OCI-LY3 (cell line): ENCODE measurements around the gene TRA2B.

ENCODE experiments used
- H2AFZ ChIP-seq: fragments of 200-600, 300-600 bp; shearing (Covaris generic); 2 replicates; pipeline ENCODE4 v1.6.0; 2014; ENCODE audit warnings: antibody characterized with exemption, low read depth, low read length
- H3K27ac ChIP-seq: fragments of 200-600, 300-600 bp; sonication (generic); 2 replicates; pipeline ENCODE4 v1.5.1; 2014; ENCODE audit warnings: mild to moderate bottlenecking, low read length, moderate library complexity, mixed read lengths
- H3K27me3 ChIP-seq: fragments of 200-600, 300-600 bp; sonication (generic); 2 replicates; pipeline ENCODE4 v1.6.1; 2014; ENCODE audit warnings: low read depth, low read length, mixed read lengths
- H3K36me3 ChIP-seq: fragments of 200-600, 300-600 bp; sonication (generic); replicated peaks from 2 replicates; pipeline ENCODE3; 2014; ENCODE audit warnings: low read depth, low read length, mixed read lengths
- H3K4me1 ChIP-seq: fragments of 300-600, 200-600 bp; sonication (generic); 2 replicates; pipeline ENCODE4 v1.6.1; 2014; ENCODE audit warnings: low read length, mixed read lengths
- H3K4me2 ChIP-seq: fragments of 200-600, 300-600 bp; sonication (generic); 2 replicates; pipeline ENCODE4 v1.6.1; 2014; ENCODE audit warnings: low read length, mixed read lengths
- H3K4me3 ChIP-seq: fragments of 300-600, 200-600 bp; sonication (generic); 2 replicates; pipeline ENCODE4 v1.5.1; 2014; ENCODE audit warnings: antibody characterized with exemption, mild to moderate bottlenecking, low read length, moderate library complexity
- H3K79me2 ChIP-seq: fragments of 300-600, 200-600 bp; shearing (Covaris generic); 2 replicates; pipeline ENCODE4 v1.6.1; 2014; ENCODE audit warnings: mild to moderate bottlenecking, low read length, mixed read lengths
- H3K9ac ChIP-seq: fragments of 300-600, 200-600 bp; shearing (Covaris generic); 2 replicates; pipeline ENCODE4 v1.6.0; 2014; ENCODE audit warnings: mild to moderate bottlenecking, low read length, moderate library complexity
- H3K9me3 ChIP-seq: fragments of 200-600, 300-600 bp; shearing (Covaris generic); 2 replicates; pipeline ENCODE4 v1.6.1; 2014; ENCODE audit warnings: low read length, mixed read lengths; ENCODE audit not compliant: insufficient read depth
- H4K20me1 ChIP-seq: fragments of 200-600, 300-600 bp; sonication (generic); 2 replicates; pipeline ENCODE4 v1.6.1; 2016; ENCODE audit warnings: low read length, mixed read lengths; ENCODE audit not compliant: insufficient read depth
- CTCF ChIP-seq: fragments of 200-600, 300-600 bp; sonication (generic); IDR thresholded peaks from 2 replicates; pipeline ENCODE4 v1.5.1; 2014; ENCODE audit warnings: antibody characterized with exemption, low read length, low read depth
- EZH2phosphoT487 ChIP-seq: fragments of 200-600 bp; shearing (Covaris generic); IDR thresholded peaks from 2 replicates; pipeline ENCODE4 v1.6.1; 2018; ENCODE audit warnings: antibody characterized with exemption, mixed run types, low read depth

TRA2B gene

GRCh38 chr3:185968168-185968567, 30.4 kb upstream of the TRA2B start:
- no peak overlapping the region for H3K27ac ChIP-seq
- no peaks in the 10 kb centered on the region for H4K20me1 ChIP-seq
- no peak overlapping the region for H3K4me3 ChIP-seq
- no peaks in the 10 kb centered on the region for H3K36me3 ChIP-seq
- H3K27me3 ChIP-seq = no peaks in the 10 kb centered on the region
- H3K4me1 ChIP-seq = no peaks in the 10 kb centered on the region
- H3K9me3 ChIP-seq = no peaks in the 10 kb centered on the region
- H3K4me2 ChIP-seq = no peak overlapping the region
- TF ChIP-seq CTCF (no peak), EZH2phosphoT487 (no peak)
- no peak overlapping the region for H2AFZ ChIP-seq
- H3K79me2 ChIP-seq = no peaks in the 10 kb centered on the region
- no peak overlapping the region for H3K9ac ChIP-seq

DNA sequence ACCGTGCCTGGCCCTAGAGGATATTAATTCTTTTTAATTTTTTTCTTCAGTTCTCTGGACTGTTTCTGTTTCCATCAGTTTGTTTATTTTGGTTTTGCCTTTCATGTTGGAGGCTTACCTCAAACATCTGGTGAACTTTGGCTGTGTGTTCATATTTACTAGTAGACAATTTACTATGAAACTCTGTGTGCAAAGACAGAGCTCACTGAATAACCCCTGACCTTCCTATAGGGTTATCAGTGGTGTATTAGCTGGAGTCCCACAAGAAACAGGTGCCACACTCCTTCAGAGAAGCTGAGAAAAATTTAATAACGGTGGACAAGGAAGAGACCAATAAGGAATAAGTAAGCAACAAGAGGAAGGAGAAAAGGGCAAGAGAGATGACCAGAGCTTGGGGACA, 28.8 kb upstream of the TRA2B start:
- H3K36me3 ChIP-seq = no peaks in the 10 kb centered on the region
- no peaks in the 10 kb centered on the region for H4K20me1 ChIP-seq
- no peak overlapping the region for H3K27ac ChIP-seq
- no peaks in the 10 kb centered on the region for H3K4me1 ChIP-seq
- H3K4me2 ChIP-seq = no peak overlapping the region
- TF ChIP-seq CTCF (no peak), EZH2phosphoT487 (no peak)
- no peak overlapping the region for H3K9ac ChIP-seq
- no peak overlapping the region for H2AFZ ChIP-seq
- H3K4me3 ChIP-seq = no peak overlapping the region
- H3K9me3 ChIP-seq = no peaks in the 10 kb centered on the region
- H3K27me3 ChIP-seq = peaks cover 3% of the 10 kb centered on the region; the same call in 1 of the 2 replicates
- H3K79me2 ChIP-seq = no peaks in the 10 kb centered on the region

DNA sequence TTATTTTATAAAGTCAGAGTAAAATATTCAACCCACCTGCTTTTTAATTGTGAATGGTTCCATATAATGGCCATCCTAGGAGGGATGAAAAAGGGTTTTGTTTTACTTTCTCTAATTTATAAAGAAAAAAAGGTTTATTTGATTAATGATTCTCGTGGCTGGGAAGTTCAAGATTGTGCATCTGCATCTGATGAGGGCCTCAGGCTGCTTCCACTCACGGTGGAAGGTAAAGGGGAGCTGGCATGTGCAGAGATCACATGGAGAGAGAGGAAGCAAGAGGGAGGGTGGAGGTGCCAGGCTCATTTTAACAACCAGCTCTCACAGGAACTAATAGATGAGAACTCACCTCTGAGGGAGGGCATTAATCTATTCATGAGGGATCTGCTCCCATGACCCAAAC, 27.7 kb upstream of the TRA2B start:
- Histone ChIP-seq H3K79me2 (no peaks in the 10 kb centered on the region), H3K4me2 (no peak overlapping the region), H3K27me3 (peaks cover 3% of the 10 kb centered on the region; the same call in 1 of the 2 replicates), H3K27ac (no peak overlapping the region), H4K20me1 (no peaks in the 10 kb centered on the region), H3K9me3 (no peaks in the 10 kb centered on the region), H2AFZ (no peak overlapping the region), H3K36me3 (no peaks in the 10 kb centered on the region), H3K4me3 (no peak overlapping the region), H3K4me1 (no peaks in the 10 kb centered on the region), H3K9ac (no peak overlapping the region)
- TF ChIP-seq CTCF (no peak), EZH2phosphoT487 (no peak)

- Histone ChIP-seq H3K36me3 (no peaks in the 10 kb centered on the region), H2AFZ (no peak overlapping the region), H3K27ac (no peak overlapping the region), H4K20me1 (no peaks in the 10 kb centered on the region), H3K79me2 (no peaks in the 10 kb centered on the region), H3K9ac (no peak overlapping the region), H3K9me3 (no peaks in the 10 kb centered on the region), H3K27me3 (peaks cover 3% of the 10 kb centered on the region; the same call in 1 of the 2 replicates), H3K4me2 (no peak overlapping the region), H3K4me3 (no peak overlapping the region), H3K4me1 (no peaks in the 10 kb centered on the region)
- TF ChIP-seq EZH2phosphoT487 (no peak), CTCF (no peak)
Observed at GRCh38 chr3:185961675-185962232, 23.9 kb upstream of the TRA2B start.
